ENCODE data around the gene SMARCC1.
"Not testable (repeated sequence)": the region's sequence is repeated elsewhere in the genome, so short reads cannot be mapped to it uniquely, and the experiment has no call there.

Gene SMARCC1

DNA sequence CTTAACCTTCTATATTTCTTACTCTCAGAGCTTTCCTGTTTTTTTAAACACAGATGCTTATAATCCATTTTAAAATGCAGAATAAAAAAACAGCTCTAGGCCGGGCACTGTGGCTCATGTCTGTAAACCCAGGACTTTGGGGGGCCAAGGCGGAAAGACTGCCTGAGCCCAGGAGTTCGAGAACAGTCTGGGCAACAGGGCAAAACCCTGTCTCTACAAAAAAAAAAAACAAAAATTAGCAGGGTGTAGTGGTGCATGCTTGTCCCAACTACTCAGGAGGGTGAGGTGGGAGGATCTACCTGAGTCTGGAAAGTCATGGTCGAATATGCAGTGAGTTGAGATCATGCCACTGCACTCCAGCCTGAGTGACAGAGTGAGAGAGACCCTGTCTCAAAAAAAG is 15.5 kb downstream of the SMARCC1 start:
- no peak for DNase-seq

DNA sequence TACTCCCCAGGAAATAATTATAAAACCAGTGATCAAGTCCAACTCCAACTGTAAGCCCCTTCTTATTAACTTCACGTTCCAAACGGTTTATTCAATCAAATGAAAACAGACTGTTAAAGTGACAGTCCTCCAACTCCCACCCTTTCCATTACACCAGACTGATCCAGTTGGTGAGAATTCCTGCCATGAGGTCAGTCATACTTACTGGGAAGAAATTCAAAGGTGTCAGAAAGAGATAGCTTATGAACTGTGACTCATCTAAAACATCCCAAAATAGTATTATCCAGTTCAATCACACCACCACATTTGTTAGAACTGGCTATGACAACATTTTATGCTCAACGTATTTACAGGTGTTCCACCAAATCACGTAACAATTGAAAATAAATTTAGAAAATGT is 19.5 kb downstream of the SMARCC1 start:
- no peak for DNase-seq

DNA sequence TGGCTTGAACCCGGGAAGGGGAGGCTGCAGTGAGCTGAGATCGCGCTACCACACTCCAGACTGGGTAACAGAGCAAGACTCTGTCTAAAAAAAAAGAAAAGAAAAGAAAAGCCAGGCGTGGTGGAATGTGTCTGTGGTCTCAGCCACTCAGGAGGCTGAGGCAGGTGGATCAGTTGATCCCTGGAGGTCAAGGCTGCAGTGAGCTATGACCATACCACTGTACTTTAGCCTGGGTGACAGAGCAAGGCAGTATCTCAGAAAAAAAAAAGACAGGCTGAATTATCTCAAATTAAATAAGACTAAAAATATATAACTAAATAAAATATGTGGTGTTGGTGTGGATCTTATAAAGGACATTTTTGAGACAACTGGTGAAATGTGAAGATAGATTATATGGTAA is 20.6 kb downstream of the SMARCC1 start:
- no peak for DNase-seq

DNA sequence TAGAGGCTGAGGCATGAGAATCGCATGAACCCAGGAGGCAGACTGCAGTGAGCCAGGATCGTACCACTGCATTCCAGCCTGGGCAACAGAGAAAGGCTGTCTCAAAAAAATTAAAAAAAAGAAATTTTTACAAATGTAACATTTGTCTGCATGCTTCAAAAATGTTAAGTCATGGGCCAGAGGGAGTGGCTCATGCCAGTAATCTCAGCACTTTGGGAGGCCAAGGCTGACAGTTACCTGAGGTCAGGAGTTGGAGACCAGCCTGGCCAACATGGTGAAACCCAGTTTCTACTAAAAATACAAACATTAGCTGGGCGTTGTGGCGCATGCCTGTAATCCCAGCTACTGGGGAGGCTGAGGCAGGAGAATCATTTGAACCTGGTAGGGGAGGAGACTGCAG is 21.5 kb downstream of the SMARCC1 start:
- DNase-seq: not testable (repeated sequence)

DNA sequence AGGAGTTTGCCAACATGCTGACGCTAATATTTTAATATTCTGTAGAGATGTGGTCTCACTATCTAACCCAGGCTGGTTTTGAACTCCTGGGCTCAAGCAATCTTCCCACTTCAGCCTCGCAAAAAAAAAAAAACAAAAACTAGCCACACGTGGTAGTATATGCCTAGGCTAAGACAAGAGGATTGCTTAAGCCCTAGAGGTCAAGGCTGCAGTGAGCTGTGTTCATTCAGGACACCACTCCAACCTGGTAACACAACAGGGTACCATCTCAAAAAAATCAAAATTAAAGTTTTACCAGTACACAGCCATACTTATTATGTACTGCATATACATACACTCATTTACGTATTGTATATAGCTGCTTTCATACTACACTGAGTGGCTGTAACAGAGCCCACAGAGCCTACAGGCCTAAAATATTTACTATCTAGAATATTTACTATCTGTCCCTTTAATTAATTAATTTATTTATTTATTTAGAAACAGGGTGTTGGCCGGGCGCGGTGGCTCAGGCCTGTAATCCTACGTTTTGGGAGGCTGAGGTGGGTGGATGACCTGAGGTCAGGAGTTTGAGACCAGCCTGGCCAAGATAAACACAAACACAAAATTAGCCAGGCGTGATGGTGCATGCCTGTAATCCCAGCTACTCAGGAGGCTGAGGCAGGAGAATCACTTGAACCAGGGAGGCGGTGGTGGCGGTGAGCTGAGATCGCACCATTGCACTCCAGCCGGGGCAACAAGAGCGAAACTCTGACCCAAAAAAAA is 23.2 kb downstream of the SMARCC1 start:
- no peak for DNase-seq

DNA sequence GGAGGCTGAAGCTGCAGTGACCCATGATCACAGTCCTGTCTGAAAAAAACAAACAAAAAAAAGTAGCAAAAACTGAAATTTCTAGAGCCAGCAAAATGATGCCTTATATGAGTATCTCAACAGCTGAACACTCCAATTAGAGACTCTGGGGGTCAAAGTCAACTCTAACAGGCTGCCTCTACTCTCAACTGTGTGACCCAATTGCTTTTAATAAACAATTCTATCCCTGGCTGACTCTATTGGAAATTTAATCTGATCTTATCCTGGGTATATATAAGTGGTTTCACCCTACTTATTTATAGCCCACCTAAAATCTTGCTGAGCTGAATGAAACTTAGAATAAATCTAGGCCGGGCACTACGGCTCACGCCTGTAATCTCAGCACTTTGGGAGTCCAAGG is 29.0 kb downstream of the SMARCC1 start:
- DNase-seq: no peak

DNA sequence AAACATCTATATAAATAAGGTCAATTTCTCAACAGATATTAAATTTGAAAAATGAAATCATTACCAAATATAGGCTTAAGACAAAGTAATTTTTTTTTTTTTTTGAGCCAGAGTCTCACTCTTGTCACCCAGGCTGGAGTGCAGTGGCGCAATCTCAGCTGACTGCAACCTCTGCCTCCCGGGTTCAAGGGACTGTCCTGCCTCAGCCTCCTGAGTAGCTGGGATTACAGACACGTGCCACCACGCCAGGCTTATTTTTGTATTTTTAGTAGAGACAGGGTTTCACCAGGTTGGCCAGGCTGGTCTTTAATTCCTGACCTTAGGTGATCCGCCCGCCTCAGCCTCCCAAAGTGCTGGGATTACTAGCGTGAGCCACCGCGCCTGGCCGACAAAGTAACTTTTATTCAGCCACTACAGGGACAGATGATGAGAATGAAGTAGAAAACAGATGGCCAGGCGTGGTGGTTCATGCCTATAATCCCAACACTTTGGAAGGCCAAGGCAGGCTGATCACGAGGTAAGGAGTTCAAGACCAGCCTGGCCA is 30.8 kb downstream of the SMARCC1 start:
- DNase-seq: not testable (repeated sequence)

DNA sequence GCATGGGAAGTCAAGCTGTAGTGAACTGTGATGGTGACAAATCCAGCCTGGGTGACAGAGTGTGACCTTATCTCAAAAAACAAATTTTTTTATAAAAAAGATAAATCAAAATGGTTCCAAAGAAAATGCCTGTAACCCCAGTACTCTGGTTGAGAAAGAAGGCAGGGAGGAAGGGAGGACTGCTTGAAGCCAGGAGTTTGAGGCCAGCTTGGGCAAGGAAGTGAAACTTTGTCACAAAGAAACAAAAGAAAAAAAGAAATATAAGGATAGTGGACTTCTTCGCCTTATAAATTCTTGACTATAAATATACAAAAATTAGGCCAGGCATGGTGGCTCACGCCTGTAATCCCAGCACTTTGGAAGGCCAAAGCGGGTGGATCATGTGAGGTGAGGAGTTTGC is 34.1 kb downstream of the SMARCC1 start:
- no peak for DNase-seq

DNA sequence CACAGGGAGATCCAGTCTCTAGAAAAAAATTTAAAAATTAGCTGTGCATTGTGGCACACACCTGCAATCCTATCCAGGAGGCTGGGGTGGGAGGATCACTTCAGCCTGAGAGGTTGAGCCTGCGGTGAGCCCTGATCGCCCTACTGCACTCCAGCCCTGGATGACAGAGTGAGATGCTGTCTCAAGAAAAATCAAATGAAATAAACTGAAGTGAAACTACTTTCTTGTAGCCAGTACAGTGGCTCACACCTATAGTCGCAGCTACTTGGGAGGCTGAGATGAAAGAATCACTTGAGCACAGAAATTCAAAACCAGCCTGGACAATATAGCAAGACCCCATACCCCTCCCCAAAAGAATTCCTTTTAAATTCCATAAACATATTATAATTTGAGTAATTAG is 35.4 kb downstream of the SMARCC1 start:
- no peak for DNase-seq

DNA sequence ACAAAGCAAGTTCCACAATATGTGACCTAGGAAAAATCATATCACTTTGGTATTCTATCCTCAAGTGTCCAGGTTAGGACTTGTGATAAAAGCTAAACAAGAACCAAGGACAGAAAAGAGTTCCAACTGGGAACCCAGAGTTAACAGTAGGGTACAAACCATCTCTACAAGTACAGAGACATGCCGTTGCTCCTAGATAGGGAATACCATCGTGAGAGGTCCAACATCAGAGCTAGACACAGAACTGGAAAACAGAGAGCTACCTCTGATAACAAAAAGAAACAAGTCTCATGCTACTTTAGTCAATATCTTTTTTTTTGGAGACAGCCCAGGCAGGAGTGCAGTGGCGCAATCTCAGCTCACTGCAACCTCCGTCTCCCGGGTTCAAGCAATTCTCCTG is 37.8 kb downstream of the SMARCC1 start:
- DNase-seq: no peak

DNA sequence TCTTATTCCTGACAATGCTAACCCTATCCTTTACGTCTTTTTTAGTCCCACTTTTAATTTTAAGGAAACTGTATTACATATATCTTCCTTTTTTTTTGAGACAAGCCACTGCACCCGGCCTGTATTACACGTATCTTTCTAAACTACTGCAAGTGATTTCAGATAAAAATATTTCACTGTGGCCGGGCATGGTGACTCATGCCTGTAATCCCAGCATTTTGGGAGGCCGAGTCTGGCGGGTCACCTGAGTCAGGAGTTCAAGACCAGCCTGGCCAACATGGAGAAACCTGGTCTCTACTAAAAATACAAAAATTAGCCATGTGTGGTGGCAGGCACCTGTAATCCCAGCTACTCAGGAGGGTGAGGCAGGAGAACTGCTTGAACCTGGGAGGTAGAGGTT is 38.3 kb downstream of the SMARCC1 start:
- DNase-seq: not testable (repeated sequence)

DNA sequence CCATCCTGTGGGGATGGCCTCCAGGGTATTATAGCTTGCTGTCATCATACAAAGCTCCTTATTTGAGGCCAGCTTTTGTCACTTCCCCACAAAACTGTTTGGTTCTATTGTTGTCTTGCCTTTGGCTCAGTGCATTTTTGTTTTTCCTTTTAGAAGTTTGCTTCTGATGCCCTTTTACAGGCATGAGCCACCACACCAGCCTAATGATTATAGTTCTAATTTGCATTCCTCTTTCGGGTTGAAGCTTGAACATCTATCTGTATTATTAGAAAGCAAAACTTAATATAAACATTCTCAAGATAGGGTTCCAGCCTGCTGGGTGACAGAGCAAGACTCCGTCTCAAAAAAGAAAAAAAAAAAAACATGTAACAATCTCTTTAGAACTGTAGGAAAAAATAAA is 39.8 kb downstream of the SMARCC1 start:
- DNase-seq: no peak

DNA sequence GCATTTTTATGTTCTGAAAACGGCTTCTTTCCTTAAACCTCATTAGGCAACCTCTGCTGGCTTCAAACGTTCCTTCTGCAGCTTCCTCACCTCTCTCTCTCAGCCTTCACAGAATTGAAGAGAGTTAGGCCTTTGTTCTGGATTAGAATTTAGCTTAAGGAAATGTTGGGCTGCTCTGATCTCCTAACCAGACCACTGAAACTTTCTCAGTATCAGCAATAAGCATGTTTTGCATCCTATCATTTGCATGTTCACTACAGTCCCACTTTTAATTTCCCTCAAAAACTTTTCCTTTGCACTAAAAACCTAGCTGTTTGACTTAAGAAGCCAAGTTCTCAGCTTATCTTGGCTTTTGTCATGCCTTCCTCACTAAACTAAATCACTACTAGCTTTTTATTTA is 49.5 kb downstream of the SMARCC1 start:
- DNase-seq: no peak

DNA sequence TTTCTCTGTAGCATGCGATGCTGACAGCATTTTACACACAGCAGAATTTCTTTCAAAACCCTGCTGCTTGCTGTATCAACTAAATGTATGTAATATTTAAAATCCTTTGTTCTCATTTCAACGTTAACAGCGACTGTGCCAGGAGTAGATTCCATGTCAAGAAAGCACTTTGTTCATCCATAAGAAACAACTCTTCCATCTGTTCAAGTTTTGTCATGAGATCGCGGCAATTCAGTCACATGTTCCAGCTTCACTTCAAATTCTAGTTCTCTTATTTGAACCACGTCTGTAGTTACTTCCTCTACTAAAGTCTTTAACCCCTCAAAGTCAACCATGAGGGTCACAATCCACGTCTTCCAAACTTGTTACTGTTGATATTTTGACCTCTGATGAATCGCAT is 50.6 kb downstream of the SMARCC1 start:
- no peak for DNase-seq

DNA sequence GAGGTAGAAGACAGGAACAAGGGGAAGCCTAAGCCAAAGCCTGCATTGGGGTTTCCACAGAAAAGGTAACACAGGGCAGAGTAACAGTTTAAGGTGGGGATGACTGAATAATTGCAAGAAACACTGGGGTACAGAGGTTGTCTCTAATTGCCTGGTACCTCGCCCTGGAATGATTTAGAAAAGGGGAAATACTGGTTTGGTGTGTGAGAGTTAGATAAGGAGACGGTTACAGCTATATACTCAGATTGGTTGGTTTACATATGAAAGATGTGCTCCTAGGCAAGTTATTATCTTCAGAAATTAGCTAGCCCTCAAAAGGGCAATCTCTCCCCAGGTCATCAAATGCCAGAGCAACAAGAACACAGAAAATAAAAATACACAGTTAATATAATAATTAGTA is 58.8 kb downstream of the SMARCC1 start:
- no peak for DNase-seq

DNA sequence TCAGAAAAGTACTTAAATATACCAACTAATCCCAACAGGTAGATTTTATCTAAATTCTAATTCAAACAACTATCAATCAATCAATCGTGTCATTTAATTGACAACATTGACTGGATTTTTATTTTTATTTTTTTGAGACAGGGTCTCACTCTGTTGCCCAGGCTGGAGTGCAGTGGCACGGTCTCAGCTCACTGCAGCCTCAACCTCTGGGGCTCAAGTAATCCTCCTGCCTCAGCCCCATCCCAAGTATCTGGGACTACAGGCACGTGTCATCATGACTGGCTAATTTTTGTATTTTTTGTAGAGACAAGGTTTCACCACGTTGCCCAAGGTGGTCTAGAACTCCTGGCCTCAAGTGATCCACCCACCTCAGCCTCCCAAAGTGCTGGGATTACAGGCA is 64.2 kb downstream of the SMARCC1 start:
- not testable (repeated sequence) for DNase-seq

DNA sequence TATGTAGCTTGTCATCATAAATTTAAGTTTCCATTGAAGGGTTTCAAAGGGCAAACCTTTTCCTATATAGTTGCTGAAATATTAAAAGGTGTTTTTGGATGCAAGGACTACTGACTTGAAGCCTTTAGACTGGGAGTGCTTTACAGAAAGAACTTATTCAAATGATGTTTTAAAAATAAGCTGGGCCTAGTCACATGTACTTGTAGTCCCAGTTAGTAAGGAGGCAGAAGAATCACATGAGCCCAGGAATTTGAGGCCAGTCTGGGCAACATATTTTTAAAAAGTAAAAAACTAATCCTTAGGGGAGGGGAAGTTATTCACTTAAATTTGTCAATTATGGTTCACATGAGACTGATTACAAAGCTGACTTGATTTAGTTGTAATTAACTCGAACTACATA is 65.0 kb downstream of the SMARCC1 start:
- no peak for DNase-seq

DNA sequence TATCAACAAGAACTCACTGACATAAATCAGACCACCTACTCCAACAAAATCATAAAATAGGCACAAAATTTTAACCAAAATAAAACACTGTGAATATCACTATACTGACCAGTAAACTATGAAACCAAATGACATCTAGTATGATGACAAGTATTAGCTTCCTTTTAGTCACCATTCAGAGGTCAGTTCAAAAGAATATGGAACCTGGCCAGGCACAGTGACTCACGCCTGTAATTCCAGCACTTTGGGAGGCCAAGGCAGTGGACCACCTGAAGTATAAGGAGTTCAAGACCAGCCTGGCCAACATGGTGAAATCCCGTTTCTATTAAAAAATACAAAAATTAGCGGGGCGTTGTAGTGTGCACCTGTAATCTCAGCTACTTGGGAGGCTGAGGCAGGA is 65.8 kb downstream of the SMARCC1 start:
- no peak for DNase-seq

DNA sequence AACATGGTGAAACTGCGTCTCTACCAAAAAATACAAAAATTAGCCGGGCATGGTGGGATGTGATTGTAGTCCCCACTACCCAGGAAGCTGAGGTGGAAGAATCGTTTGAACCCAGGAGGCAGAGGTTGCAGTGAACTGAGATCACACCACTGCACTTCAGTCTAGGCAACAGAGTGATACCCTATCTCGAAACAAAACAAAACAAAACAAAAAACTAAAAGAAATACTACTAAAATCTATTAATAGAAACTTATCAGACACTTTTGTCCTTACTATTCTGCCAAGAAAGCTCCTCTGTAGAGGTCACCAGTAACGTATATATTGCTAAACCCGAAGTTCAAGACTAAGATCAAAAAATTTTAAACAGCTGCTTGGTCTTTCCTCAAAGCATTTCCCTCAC is 67.1 kb downstream of the SMARCC1 start:
- DNase-seq: no peak

DNA sequence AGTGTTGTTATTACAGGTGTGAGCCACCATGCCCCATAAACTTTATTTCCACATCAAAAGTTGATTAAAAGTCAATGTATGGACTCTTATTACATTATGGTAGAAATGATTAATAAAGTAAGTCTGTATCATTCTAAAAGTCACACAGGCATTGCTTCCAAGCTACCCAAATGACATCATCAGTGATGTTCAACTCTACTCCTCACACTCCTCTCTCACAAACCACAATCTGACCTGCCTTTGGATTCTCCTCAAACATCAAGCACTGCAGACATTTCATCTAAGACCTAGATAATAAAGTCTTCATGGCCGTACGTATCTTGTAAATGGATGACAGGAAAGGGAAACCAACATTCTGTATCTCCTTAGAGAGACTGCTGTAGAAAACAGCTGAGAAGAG is 68.0 kb downstream of the SMARCC1 start:
- no peak for DNase-seq

DNA sequence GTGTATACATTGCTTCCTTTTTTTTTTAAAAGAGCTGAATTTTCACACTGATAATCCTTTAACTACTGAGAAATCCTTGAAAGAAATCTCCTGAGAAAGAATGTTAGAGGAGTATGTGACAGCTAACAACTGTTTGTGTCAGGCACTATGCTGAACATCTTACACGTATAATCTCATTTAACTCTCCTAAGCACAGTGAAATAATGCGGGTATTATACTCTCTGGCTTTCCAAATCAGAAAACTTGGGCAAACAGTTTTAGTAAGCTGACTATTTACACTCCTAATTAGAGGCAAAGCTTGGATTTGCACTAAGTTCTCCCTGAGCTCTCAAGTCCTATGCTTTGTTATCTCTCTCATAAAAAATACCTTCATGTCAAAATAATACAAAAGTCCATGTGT is 69.3 kb downstream of the SMARCC1 start:
- DNase-seq: no peak

DNA sequence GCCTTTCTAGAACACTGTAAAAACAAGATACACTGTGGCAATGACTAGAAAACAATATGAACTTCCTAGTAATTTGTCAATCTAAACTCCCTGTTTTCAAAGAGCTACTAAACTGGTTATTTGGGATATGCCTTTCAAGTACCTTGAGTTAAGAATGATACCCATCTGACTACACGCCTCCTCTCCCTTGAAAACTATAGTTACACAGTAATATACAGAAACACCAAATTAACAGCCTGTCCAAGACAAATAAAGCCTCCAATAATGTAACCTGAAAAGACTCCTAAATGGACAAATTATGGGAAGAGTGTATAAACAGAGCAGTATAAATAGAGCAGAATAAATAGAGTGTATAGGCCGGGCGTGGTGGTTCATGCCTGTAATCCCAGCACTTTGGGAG is 70.1 kb downstream of the SMARCC1 start:
- no peak for DNase-seq

DNA sequence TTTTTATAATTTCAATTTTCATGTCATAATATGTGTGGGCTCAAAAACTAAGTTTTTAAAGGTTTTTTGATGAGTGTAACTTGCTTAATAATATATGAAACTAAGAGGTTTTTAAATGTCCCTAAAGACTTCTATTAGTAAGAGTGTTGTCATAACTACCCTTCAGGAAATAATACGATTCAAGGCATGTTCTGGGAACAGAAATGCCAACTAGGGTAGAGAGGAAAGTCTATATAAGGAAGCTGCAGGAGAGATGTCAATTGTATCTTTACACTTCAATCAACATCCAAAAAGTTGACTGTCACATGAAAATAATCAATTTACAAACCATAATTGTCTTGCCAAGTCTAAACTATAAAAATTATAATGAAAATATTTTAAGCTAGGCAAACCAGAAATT is 76.3 kb downstream of the SMARCC1 start:
- no peak for DNase-seq

DNA sequence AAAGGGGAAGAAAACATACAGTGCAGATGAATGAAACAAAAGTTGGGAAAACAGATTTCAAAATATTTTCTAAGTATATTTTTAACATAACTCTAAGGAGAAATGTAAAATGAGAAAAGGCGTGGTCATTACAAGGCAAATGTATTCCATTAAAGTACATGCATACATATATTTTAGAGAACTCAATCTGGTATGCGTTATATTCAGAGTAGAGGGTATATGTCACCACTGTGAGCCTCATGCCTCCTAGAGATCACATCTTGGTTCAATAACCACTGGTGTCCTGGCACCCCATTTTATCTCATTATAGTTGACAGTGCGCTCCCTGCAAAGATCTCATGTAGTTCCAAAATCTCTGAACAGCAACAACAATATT is 77.5 kb downstream of the SMARCC1 start:
- DNase-seq: no peak

DNA sequence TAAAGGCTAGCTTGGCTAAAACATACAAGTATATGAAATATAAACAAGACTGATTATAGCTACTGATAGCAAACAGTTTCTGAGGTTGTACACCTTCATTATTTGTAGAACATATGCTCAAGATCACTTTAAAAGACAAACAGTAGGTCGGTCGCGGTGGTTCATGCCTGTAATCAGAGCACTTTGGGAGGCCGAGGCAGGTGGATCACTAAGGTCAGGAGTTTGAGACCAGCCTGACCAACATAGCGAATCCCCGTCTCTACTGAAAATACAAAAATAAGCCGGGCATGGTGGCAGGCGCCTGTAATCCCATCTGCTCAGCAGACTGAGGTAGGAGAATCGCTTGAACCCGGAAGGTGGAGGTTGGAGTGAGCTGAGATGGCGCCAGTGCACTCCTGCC is 80.3 kb downstream of the SMARCC1 start:
- DNase-seq: no peak

Data from GOT3 (cell line).